Ascending aorta (tissue), 2 donors: ENCODE results near the gene SFPQ. TPM values are rescaled to one million over a fixed set of nuclear protein-coding genes. Genes with fewer than 3 reads are reported as not detected.

ENCODE experiments used
- DNase-seq, 2 donors: peaks; one replicate each; pipeline ENCODE4 v3.0.0-alpha.2; 2019; ENCODE audit warnings: low spot score in 2 of 2
- H3K27ac ChIP-seq, 2 donors: fragments of 200-600 bp; sonication (generic); one replicate each; pipeline ENCODE4 v1.5.1; 2016 to 2017; ENCODE audit warnings: mild to moderate bottlenecking in 1 of 2
- H3K27me3 ChIP-seq: fragments of 200-600 bp; sonication (generic); one replicate; pipeline ENCODE4 v1.5.1; 2017
- H3K36me3 ChIP-seq, 2 donors: fragments of 200-600 bp; sonication (generic); one replicate each; pipeline ENCODE4 v1.5.1; 2016
- H3K4me1 ChIP-seq, 2 donors: fragments of 200-600 bp; sonication (generic); one replicate each; pipeline ENCODE4 v1.5.1; 2016 to 2017; ENCODE audit warnings: mild to moderate bottlenecking in 1 of 2
- H3K4me3 ChIP-seq, 2 donors: fragments of 200-600 bp; sonication (generic); one replicate each; pipeline ENCODE4 v1.5.1; 2016 to 2017; ENCODE audit warnings: mild to moderate bottlenecking in 1 of 2
- H3K9me3 ChIP-seq, 2 donors: fragments of 200-600 bp; sonication (generic); one replicate each; pipeline ENCODE4 v1.5.1; 2016
- intact Hi-C: fragments of 100-400 bp; cut with DNase I; formaldehyde crosslinking; loops from one replicate; pipeline ENCODE4 v1.15.1; 2023
- total RNA-seq: library from RNA; depleted of rRNA; stranded (reverse); fragments of >200 nt; gene quantifications from one replicate; pipeline ENCODE4 v1.1.0, GENCODE V29; 2016
- TF ChIP-seq, protein P1 (sequence below), 3 experiments: fragments of 200-600 bp in 2 of 3; fragments of 450-650 bp in 1 of 3; sonication (generic) in 2 of 3; IDR thresholded peaks; one replicate each; pipeline ENCODE4 v1.5.1; 2016 to 2019; ENCODE audit warnings: antibody characterized with exemption in 3 of 3, mild to moderate bottlenecking in 1 of 3, moderate library complexity in 1 of 3

SFPQ gene
- total RNA-seq, 1 donor from 2014 or later, result 231 TPM

GRCh38 chr1:35185200-35185599 is 7.7 kb downstream of the SFPQ start:
- DNase-seq, result no peak
- Histone ChIP-seq H3K27ac (no peak overlapping the region), H3K9me3 (no peaks in the 10 kb centered on the region), H3K4me3 (no peak overlapping the region), H3K36me3 (peaks cover 95 to 100% of the 10 kb centered on the region in 2 donors), H3K4me1 (peaks cover 9 to 34% of the 10 kb centered on the region in 2 donors), H3K27me3 (no peaks in the 10 kb centered on the region)
- TF ChIP-seq, protein P1, sequence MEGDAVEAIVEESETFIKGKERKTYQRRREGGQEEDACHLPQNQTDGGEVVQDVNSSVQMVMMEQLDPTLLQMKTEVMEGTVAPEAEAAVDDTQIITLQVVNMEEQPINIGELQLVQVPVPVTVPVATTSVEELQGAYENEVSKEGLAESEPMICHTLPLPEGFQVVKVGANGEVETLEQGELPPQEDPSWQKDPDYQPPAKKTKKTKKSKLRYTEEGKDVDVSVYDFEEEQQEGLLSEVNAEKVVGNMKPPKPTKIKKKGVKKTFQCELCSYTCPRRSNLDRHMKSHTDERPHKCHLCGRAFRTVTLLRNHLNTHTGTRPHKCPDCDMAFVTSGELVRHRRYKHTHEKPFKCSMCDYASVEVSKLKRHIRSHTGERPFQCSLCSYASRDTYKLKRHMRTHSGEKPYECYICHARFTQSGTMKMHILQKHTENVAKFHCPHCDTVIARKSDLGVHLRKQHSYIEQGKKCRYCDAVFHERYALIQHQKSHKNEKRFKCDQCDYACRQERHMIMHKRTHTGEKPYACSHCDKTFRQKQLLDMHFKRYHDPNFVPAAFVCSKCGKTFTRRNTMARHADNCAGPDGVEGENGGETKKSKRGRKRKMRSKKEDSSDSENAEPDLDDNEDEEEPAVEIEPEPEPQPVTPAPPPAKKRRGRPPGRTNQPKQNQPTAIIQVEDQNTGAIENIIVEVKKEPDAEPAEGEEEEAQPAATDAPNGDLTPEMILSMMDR (IDR thresholded peaks at IDR 0.05), result no peak
- intact Hi-C loops, result no loop called here

DNA sequence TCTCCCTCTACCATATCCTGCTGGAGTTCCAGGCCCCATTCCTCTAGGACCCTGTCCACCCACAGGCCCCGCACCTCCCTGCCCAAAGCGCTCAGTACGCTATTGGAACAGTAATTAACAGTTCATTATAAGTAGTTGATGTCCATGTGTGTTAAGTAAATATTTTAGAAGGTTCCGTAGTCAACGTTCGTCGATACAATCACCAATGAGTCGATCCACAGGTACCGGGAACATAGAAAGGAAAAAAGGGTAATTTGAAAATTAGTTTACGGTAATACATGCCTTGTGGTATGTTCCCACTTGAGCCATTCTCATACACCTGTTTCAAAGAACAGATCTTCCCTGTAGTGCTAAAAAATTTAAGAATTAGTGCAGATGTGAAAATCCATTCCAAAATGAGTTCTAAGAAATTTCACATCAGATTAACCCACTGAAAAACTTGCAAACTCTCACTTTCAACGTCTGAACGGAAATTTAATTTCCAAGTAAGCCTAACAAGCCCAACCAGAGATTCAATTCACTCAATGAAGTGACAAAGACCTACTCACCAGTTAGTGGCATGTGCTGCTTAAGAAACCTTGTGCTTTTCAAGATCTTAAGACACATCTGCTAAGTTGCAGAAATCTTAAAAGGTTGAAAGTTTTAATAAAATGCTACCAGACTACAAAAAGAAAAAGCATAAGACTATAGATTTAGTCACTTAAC is 8.3 kb downstream of the SFPQ start:
- Histone ChIP-seq H3K27me3 (no peaks in the 10 kb centered on the region), H3K27ac (no peak overlapping the region), H3K4me3 (no peak overlapping the region), H3K36me3 (peaks cover 94 to 100% of the 10 kb centered on the region in 2 donors), H3K4me1 (peaks cover 4 to 31% of the 10 kb centered on the region in 2 donors), H3K9me3 (no peaks in the 10 kb centered on the region)
- intact Hi-C loops, result no loop called here
- no peak for DNase-seq
- TF ChIP-seq, protein P1 (IDR thresholded peaks at IDR 0.05), result no peak

- intact Hi-C loops, result no loop called here
- Histone ChIP-seq H3K36me3 (peaks cover 85 to 97% of the 10 kb centered on the region in 2 donors), H3K9me3 (no peaks in the 10 kb centered on the region), H3K4me1 (peaks cover 4 to 16% of the 10 kb centered on the region in 2 donors), H3K4me3 (no peak overlapping the region), H3K27me3 (no peaks in the 10 kb centered on the region), H3K27ac (no peak overlapping the region)
- TF ChIP-seq, protein P1 (IDR thresholded peaks at IDR 0.05), result no peak
- DNase-seq, result no peak
These were observed 11.0 kb downstream of the SFPQ start for GRCh38 chr1:35181790-35182455.

GRCh38 chr1:35180776-35181374 is 12.1 kb downstream of the SFPQ start:
- DNase-seq, result no peak
- H3K4me1 ChIP-seq, result peaks cover 0 to 9% of the 10 kb centered on the region in 2 donors
- intact Hi-C loops, result no loop called here
- no peak overlapping the region for H3K4me3 ChIP-seq
- no peak overlapping the region for H3K27ac ChIP-seq
- no peaks in the 10 kb centered on the region for H3K9me3 ChIP-seq
- no peaks in the 10 kb centered on the region for H3K27me3 ChIP-seq
- TF ChIP-seq, protein P1 (IDR thresholded peaks at IDR 0.05), result no peak
- H3K36me3 ChIP-seq, result peaks cover 85 to 97% of the 10 kb centered on the region in 2 donors

- Histone ChIP-seq H3K4me1 (peaks cover 0 to 7% of the 10 kb centered on the region in 2 donors), H3K36me3 (peaks cover 87 to 97% of the 10 kb centered on the region in 2 donors), H3K27ac (no peak overlapping the region), H3K4me3 (no peak overlapping the region), H3K27me3 (no peaks in the 10 kb centered on the region), H3K9me3 (no peaks in the 10 kb centered on the region)
- TF ChIP-seq, protein P1 (IDR thresholded peaks at IDR 0.05), result no peak
- intact Hi-C loops, result no loop called here
- no peak for DNase-seq
These were observed 13.0 kb downstream of the SFPQ start for GRCh38 chr1:35179908-35180307.
